Sigmoid colon (tissue), 7 donors: ENCODE results near the gene CLMP. TPM values are rescaled to one million over a fixed set of nuclear protein-coding genes. Genes with fewer than 3 reads are reported as not detected.

Source experiments
- DNase-seq: peaks from one replicate; pipeline ENCODE4 v3.0.0-alpha.2; 2019
- H3K27ac ChIP-seq, 4 donors: fragments of 200-600 bp; sonication (generic); one replicate each; pipeline ENCODE4 v1.5.1; 2016 to 2019; ENCODE audit warnings: mild to moderate bottlenecking in 1 of 4
- H3K27me3 ChIP-seq, 3 donors: fragments of 200-600 bp; sonication (generic); one replicate each; pipeline ENCODE4 v1.5.1; 2019; ENCODE audit warnings: mild to moderate bottlenecking in 1 of 3
- H3K36me3 ChIP-seq, 4 donors: fragments of 200-600 bp; sonication (generic); one replicate each; pipeline ENCODE4 v1.5.1; 2016 to 2019
- H3K4me1 ChIP-seq, 4 donors: fragments of 200-600 bp; sonication (generic); one replicate each; pipeline ENCODE4 v1.5.1; 2017 to 2019
- H3K4me3 ChIP-seq, 4 donors: fragments of 200-600 bp; sonication (generic); one replicate each; pipeline ENCODE4 v1.5.1; 2017 to 2019; ENCODE audit warnings: mild to moderate bottlenecking in 2 of 4, moderate library complexity in 1 of 4
- H3K9me3 ChIP-seq, 4 donors: fragments of 200-600 bp in 3 of 4; sonication (generic) in 3 of 4; one replicate each; pipeline versions ENCODE4 v1.5.1 to v1.6.1; 2013 to 2019
- EP300 ChIP-seq, 4 donors: sonication (generic); formaldehyde crosslinking; IDR thresholded peaks; one replicate each; pipeline ENCODE4 v1.6.1; 2017; ENCODE audit warnings: antibody characterized with exemption in 4 of 4
- POLR2A ChIP-seq, 2 donors: fragments of 450-650 bp; IDR thresholded peaks; one replicate each; pipeline ENCODE4 v1.6.1; 2016; ENCODE audit warnings: antibody characterized with exemption in 2 of 2, mild to moderate bottlenecking in 2 of 2, moderate library complexity in 2 of 2
- POLR2AphosphoS5 ChIP-seq, 4 donors: sonication (generic); formaldehyde crosslinking; IDR thresholded peaks; one replicate each; pipeline ENCODE4 v1.6.1; 2017; ENCODE audit warnings: antibody characterized with exemption in 4 of 4
- WGBS, 2 donors: extraction: QIAGEN DNeasy Blood & Tissue Kit; methylation state at CpG; one replicate each; pipeline ENCODE4 v1.1.7; 2013; 5-methylcytosine and 5-hydroxymethylcytosine counted together
- intact Hi-C: fragments of 100-400 bp; cut with DNase I; formaldehyde crosslinking; loops from one replicate; pipeline ENCODE4 v1.15.1; 2023
- polyA plus RNA-seq, 3 donors: library from polyadenylated mRNA; stranded (reverse); fragments of 200-250 nt; gene quantifications; one replicate each; pipeline ENCODE4 v1.2.3, GENCODE V29; 2013
- total RNA-seq, 4 donors: library from RNA; depleted of rRNA; stranded (reverse); fragments of >200 nt; gene quantifications; one replicate each; pipeline ENCODE4 v1.1.0, GENCODE V29; 2016
- TF ChIP-seq, protein P1 (sequence below), 4 experiments: fragments of 450-650 bp in 3 of 4; fragments of 200-600 bp in 1 of 4; IDR thresholded peaks; one replicate each; pipeline ENCODE4 v1.5.1; 2016 to 2019; ENCODE audit warnings: antibody characterized with exemption in 4 of 4, mild to moderate bottlenecking in 3 of 4, moderate library complexity in 2 of 4
- donor health status: healthy with polysubstance abuse.
- donor health status: Bipolar disorder and iron deficiency.
- donor health status: healthy.

CLMP gene
- total and polyA plus RNA-seq, 7 donors: 1.4 to 180 (median 104) TPM

DNA sequence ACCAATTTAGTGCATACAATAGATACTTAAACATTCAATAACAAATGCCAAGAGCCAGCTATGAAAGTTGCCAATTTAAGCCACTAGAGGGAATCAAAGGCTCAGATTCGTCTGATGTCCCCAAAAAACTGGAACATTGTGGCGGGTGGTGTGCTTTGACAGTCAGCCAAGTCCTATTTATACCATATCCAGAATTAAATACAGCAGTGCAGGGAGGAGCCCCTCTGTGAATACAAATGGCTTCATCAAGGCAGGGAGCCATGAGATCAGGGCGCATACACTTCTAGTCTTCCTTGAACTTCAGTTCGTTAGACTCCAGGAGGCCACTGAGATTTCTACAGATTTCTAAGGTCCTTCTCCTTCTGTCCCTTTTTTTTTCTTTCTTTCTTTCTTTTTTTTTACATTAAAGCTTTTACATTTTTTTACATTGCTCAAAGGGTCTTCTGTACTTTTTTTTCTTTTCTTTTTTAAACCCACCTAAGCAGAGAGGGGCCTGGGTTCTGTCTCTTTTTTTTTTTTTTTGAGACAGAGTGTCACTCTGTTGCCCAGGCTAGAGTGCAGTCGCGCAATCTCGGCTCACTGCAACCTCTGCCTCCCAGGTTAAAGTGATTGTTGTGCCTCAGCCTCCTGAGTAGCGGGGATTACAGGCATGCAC, 91.6 kb downstream of the CLMP start:
- Histone ChIP-seq H3K4me3 (no peak overlapping the region), H3K27ac (peak overlapping the region; percentile 66 to 78 (median 70)), H3K9me3 (no peaks in the 10 kb centered on the region), H3K27me3 (no peaks in the 10 kb centered on the region), H3K36me3 (no peaks in the 10 kb centered on the region), H3K4me1 (peaks cover 0 to 76% (median 72%) of the 10 kb centered on the region in 4 donors)
- TF ChIP-seq, protein P1, sequence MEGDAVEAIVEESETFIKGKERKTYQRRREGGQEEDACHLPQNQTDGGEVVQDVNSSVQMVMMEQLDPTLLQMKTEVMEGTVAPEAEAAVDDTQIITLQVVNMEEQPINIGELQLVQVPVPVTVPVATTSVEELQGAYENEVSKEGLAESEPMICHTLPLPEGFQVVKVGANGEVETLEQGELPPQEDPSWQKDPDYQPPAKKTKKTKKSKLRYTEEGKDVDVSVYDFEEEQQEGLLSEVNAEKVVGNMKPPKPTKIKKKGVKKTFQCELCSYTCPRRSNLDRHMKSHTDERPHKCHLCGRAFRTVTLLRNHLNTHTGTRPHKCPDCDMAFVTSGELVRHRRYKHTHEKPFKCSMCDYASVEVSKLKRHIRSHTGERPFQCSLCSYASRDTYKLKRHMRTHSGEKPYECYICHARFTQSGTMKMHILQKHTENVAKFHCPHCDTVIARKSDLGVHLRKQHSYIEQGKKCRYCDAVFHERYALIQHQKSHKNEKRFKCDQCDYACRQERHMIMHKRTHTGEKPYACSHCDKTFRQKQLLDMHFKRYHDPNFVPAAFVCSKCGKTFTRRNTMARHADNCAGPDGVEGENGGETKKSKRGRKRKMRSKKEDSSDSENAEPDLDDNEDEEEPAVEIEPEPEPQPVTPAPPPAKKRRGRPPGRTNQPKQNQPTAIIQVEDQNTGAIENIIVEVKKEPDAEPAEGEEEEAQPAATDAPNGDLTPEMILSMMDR (IDR thresholded peaks at IDR 0.05): peak; percentile 39 to 59 (median 48)
- TF ChIP-seq EP300 (IDR thresholded peaks at IDR 0.05) (peak in 1 of 4 donors; percentile 12), POLR2AphosphoS5 (IDR thresholded peaks at IDR 0.05) (peak in 3 of 4 donors; percentile 43 to 49 (median 46)), POLR2A (IDR thresholded peaks at IDR 0.05) (no peak)
- peak; percentile 83 for DNase-seq
- 45 to 61% methylated on average over 8 of the region's 8 CpGs for WGBS, 2 donors
- intact Hi-C loops: loop anchor here (5.0 to 10.0 kb wide), 2 partner anchors 41 to 371 kb away; partner anchors contain the start of gene HSPA8

DNA sequence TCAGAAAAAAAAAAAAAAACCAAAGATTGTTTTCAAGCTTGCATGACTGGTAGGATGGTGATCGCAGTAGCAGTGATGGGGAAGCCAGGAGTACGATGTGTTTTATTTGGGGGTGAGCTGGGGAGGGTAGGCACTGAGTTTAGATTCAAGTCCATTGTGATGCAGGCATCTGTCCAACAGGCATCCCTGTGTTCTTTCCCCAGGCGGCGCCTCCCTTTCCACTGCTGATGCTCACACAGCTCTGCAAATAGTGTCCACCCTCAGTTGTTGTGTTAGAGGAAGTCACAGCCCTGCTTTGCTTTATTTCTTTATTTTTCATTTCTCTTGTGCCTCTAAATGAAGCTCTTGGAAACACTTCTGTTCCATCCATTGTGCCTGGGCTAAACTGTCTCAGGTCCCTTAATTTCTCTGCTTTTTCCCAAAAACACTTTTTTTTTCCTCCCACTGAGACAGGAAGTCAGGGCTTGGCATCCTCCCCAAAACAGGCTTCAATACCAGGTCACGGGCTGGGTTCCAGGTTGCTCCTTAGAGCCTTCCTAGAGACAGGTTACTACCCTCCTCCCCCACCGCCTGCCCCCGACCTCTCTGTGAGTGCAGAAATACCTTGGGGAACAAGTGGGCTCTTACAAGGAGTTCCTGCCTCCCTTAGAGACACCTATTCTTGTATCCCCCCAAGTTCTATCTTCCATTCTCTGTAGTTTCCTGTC, 94.5 kb downstream of the CLMP start:
- intact Hi-C loops: loop anchor here (5.0 to 10.0 kb wide), 2 partner anchors 38 to 374 kb away; partner anchors contain the start of gene HSPA8
- H3K27ac ChIP-seq: peak overlapping the region; percentile 56 to 67 (median 60)
- H3K27me3 ChIP-seq: no peaks in the 10 kb centered on the region
- peak; percentile 80 for DNase-seq
- no peak overlapping the region for H3K4me3 ChIP-seq
- TF ChIP-seq POLR2AphosphoS5 (IDR thresholded peaks at IDR 0.05) (no peak), EP300 (IDR thresholded peaks at IDR 0.05) (no peak), POLR2A (IDR thresholded peaks at IDR 0.05) (no peak)
- TF ChIP-seq, protein P1 (IDR thresholded peaks at IDR 0.05): no peak
- peaks cover 0 to 60% (median 51%) of the 10 kb centered on the region in 4 donors for H3K4me1 ChIP-seq
- 63 to 70% methylated on average over 7 of the region's 7 CpGs for WGBS, 2 donors
- no peaks in the 10 kb centered on the region for H3K9me3 ChIP-seq
- peaks cover 0 to 24% (median 12%) of the 10 kb centered on the region in 4 donors for H3K36me3 ChIP-seq

DNA sequence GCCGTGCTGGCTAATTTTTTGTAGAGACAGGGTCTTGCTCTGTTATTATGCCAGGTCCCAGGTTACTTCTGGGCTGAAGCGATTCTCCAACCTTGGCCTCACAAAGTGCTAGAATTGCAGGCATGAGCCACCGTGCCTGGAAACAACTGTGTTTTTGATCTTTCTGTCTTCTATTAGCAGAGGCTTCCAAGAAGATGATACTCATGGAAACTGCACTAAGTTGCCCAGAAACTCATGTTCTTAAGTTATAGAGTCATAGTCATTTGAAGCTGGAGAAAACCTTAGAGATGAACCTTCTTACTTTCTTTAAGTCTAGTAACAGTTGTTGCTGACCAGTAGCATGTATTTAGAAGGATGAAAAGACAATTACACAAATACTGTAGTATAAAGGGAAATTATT, 96.1 kb downstream of the CLMP start:
- no peak overlapping the region for H3K4me3 ChIP-seq
- intact Hi-C loops: no loop called here
- H3K4me1 ChIP-seq: peaks cover 0 to 47% (median 37%) of the 10 kb centered on the region in 4 donors
- WGBS, 2 donors: 85 to 89% methylated on average over 3 of the region's 3 CpGs
- H3K9me3 ChIP-seq: no peaks in the 10 kb centered on the region
- no peak for DNase-seq
- peaks cover 0 to 24% (median 12%) of the 10 kb centered on the region in 4 donors for H3K36me3 ChIP-seq
- peak overlapping the region in 1 of 4 donors; percentile 9 for H3K27ac ChIP-seq
- TF ChIP-seq POLR2AphosphoS5 (IDR thresholded peaks at IDR 0.05): no peak
- TF ChIP-seq, protein P1 (IDR thresholded peaks at IDR 0.05): no peak
- TF ChIP-seq EP300 (IDR thresholded peaks at IDR 0.05): no peak
- no peak for TF ChIP-seq POLR2A (IDR thresholded peaks at IDR 0.05)
- no peaks in the 10 kb centered on the region for H3K27me3 ChIP-seq

DNA sequence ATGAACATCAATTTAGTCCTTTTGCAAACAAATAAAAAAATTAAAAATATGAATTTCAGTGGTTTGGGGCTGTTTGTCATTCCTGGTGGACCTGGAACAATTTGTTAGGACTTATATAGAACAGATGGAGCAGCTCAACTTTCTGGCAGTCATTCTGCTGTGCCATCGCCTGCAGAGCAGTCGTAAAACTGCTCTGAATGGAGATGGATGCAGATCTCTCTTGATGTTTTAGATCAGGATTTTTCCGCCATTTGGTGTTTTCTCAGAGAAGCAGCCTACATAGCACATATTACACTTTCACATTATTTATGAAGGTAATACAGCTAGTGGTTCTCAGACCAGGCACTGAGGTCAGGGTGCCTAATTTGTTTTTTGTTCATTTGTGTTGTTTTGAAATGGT, 101.3 kb downstream of the CLMP start:
- Histone ChIP-seq H3K9me3 (no peaks in the 10 kb centered on the region), H3K27ac (peak overlapping the region in 1 of 4 donors; percentile 27), H3K4me1 (peaks cover 0 to 11% (median 3%) of the 10 kb centered on the region in 4 donors), H3K4me3 (no peak overlapping the region), H3K27me3 (no peaks in the 10 kb centered on the region), H3K36me3 (peaks cover 0 to 24% (median 12%) of the 10 kb centered on the region in 4 donors)
- TF ChIP-seq POLR2A (IDR thresholded peaks at IDR 0.05): no peak
- no peak for TF ChIP-seq EP300 (IDR thresholded peaks at IDR 0.05)
- TF ChIP-seq POLR2AphosphoS5 (IDR thresholded peaks at IDR 0.05): no peak
- TF ChIP-seq, protein P1 (IDR thresholded peaks at IDR 0.05): no peak
- intact Hi-C loops: no loop called here
- DNase-seq: no peak
- 88 to 94% methylated on average over 3 of the region's 3 CpGs for whole genome bisulfite sequencing, 2 donors
